Activated CD4-positive, alpha-beta T cell treated with anti-CD3 and anti-CD28 coated beads, Interleukin-2, amount 50 U/mL, for 16 hours (primary cell): ENCODE measurements around the gene TNFRSF4.

Experiments
- DNase-seq: peaks from one replicate; pipeline ENCODE4 v3.0.0-alpha.2; 2020

Gene TNFRSF4

DNA sequence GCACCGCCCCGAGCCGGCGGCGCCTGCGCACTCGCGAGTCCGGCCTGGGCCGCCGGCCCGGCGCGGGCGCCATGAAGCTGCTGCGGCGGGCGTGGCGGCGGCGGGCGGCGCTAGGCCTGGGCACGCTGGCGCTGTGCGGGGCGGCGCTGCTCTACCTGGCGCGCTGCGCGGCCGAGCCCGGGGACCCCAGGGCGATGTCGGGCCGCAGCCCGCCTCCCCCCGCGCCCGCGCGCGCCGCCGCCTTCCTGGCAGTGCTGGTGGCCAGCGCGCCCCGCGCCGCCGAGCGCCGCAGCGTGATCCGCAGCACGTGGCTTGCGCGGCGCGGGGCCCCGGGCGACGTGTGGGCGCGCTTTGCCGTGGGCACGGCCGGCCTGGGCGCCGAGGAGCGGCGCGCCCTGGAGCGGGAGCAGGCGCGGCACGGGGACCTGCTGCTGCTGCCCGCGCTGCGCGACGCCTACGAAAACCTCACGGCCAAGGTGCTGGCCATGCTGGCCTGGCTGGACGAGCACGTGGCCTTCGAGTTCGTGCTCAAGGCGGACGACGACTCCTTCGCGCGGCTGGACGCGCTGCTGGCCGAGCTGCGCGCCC, 18.3 kb upstream of the TNFRSF4 start, which contains the start of gene B3GALT6:
TSS of gene B3GALT6 (plus strand) at position 30 of the 588 bp plus-strand sequence. CDS start at position 72, 42 bp downstream.
- no peak for DNase-seq

DNA sequence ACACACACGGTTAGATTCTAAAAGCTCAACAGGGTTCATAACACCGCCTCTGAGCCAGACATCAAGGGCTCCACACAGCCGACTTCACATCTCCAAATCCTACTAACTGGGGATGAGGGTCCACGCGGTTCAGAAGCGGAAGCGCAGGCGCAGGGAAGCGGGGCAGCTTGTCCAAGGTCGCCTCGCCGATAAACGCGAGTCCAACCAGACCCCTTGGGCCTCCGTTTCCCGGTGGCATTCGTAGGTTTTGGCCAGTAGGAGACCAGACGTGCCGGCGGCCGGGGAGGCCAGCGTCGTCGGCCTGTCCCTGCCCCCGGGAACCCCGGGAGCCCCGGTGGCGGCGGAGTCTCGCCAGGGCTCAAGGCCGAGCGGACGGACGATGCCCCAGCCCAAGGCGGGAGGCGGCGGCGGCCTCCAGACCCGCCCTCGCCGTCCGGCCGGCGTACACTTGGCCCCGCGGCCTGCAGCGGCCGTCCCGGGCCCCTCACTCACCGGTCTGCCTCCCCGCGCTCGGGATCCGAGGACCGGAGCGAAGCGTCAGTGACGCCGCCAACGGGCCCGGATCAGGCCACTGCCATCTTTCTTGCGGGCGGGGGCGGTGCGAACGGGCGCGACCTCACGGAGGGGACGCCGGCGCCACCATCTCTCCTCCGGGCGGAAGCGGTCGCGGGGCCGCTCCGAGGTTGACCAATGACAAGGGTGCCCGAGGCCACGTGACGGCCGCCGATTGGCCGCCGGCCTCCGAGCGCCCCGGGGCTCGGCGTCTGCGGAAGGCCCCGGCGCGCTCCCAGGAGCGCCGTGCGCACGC, 17.7 kb upstream of the TNFRSF4 start, which contains the start of gene SDF4:
TSS of gene SDF4 (minus strand) at position 602 of the 808 bp plus-strand sequence. CDS start 3,229 bp downstream, outside the sequence.
- peak; percentile 97 for DNase-seq

DNA sequence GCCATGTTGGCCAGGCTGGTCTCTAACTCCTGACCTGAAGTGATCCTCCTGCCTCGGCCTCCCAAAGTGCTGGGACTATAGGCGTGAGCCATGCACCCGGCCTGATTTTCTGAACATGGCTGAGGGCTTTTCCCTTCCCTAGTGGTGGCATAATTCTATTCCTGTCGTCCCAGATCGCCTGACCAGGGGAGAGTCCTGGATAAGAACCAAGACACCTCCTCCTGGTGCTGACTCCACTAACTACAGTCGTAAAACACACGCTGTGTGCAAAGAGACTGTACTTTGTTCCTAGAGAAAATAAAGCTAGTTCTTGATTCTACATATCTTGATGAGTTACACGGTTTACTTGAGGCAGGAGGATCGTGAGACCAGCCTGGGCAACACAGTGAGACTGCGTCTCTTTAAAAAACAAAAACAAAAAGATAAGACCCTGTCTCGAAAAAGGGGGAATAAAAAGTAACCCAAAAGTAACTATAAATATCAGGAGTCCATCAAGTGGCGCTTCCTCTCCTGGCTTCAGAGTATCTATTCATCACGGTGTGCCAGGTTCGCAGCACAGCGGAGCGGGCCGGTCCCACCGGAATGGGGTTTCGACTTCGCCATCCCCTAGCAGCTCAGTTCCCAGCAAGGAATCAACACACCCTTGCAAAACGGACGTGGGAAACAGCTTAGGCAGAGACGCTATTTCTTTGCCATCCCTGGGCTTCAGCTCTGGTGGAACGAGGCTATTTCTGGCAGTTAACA, 16.9 kb upstream of the TNFRSF4 start:
- DNase-seq, result no peak

DNA sequence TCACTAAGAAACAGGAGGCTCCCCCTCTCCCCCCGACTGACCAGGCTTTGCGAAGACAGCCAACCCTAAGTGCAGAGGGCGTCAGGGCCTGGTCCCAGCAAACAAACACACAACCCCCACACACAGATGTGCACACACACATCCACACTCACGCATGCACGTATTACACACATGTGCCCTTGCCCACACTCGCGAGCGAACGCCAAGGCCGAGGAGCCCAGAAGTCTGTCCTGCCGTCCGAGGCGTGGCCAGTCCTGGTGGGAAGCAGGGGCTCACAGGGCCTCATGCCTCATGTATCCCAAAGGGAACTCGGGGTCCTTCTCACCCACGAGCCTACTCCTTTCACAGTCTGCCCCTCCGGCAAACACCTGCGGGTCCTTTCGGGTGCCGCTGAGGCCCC, 15.8 kb upstream of the TNFRSF4 start:
- DNase-seq, result no peak

DNA sequence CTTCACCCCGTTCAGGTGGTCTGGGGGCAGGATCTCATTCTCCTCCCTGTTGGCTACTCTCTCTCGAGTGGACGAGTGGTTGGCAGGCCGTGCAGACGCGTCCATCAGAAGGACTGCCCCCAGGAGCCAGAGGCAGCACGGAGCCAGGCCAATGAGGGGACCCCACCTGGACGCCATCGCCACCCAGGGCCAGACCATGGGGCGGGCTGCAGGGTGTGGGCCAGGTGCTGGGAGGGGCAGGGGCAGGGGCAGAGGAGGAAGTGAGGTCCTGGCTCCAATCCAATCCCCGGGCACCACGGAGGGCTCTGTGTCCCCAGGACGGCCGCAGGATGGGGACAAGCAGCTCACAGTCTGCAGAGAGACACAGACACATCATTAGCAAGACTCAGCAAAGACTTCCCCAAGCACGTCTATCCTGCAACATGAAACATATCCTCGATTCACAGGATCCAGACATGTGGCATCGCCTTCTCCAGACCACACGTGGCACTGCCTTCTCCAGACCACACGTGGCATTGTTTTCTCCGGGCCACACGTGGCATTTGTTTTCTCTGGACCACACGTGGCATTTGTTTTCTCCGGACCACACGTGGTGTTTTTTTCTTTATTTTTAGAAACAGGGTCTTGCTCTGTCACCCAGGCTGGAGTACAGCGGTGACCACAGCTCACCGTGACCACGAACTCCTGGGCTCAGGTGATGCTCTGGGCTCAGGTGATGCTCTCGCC, 14.8 kb upstream of the TNFRSF4 start:
- no peak for DNase-seq

DNA sequence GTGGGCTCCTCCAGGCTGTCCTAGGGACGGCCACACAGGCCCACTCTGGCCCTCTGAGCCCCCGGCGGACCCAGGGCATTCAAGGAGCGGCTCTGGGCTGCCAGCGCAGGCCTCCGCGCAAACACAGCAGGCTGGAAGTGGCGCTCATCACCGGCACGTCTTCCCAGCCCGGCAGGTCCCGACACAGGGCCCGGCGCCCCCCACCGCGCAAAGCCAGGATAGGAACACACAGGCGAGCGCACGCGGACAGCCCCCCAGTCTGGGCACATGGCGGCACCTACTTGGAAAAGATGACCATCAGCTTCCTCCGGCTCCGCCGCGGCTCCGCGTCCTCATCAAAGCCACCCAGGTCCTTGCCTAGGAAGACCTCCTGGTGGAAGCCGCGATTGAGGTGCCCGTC, 14.2 kb upstream of the TNFRSF4 start:
- DNase-seq, result no peak

DNA sequence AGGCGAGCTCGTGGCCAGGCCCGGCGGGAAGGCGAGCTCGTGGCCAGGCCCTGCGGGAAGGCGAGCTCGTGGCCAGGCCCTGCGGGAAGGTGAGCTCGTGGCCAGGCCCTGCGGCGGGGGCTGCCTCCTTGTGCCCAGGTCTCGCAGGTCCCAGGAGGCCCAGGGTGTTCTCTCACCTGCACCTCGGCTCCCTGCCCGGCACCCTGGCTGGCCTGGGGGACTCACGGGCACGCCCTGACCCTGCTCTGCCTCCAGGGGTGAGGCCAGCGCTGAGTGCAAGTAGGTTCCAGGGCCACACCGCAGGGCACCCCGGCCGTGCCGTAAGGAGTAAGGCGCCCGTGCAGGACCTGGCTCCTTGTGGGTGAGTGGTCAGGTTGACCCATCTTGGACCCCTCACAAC, 13.4 kb upstream of the TNFRSF4 start:
- no peak for DNase-seq

DNA sequence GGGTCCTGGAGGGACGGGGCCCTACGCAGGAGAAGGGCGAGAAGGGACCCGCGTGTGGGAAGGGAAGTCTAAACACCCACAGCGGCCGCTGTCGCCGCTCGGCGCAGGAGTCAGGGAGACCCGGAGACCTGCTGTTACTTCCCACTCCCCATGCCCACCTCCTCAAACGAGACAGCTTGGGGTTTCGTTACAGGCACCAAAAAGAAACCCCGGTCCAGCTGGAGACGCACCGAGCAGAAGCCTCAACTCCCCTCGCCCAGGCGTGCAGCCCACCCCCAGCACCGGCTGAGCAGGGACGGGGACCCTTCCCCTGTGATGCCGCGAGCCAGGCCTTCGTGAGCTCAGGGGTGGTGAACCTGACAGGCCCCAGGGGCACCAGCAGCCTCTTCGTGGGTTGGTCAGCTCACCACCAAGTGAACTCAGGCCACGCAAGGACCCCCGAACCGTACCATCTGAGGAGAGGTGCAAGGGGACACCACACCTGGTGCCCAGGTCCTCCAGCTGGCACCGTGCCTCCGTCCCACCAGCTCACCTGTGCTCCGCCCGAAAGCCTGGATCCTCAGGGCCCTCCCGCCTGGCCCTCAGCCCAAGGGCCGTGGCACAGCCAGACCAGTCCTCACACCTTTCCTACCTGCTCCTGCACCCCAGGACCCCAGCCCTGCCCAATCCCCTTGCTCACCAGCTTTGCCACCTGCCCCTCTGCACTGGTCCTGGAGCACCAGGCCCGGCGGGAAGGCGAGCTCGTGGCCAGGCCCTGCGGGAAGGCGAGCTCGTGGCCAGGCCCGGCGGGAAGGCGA, 12.8 kb upstream of the TNFRSF4 start:
- no peak for DNase-seq

DNA sequence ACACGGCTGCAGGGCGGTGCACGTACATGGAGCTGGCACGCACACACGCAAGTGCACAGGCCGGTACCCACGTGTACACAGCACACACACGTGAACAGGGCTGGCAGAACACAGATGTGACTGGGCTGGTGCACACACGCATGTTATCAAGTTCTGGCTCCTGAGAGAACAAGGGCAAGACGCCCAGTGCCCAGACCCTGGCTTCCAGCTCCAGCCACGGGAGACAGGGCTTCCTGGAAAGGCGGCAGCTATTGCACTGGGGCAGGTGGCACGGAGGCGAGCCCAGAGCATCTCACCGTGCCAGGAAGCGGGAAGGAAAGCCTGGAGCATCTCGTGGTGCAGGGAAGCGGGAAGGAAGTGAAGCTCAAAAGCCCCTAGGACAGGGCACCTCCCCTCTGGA, 12.0 kb upstream of the TNFRSF4 start:
- DNase-seq, result no peak

DNA sequence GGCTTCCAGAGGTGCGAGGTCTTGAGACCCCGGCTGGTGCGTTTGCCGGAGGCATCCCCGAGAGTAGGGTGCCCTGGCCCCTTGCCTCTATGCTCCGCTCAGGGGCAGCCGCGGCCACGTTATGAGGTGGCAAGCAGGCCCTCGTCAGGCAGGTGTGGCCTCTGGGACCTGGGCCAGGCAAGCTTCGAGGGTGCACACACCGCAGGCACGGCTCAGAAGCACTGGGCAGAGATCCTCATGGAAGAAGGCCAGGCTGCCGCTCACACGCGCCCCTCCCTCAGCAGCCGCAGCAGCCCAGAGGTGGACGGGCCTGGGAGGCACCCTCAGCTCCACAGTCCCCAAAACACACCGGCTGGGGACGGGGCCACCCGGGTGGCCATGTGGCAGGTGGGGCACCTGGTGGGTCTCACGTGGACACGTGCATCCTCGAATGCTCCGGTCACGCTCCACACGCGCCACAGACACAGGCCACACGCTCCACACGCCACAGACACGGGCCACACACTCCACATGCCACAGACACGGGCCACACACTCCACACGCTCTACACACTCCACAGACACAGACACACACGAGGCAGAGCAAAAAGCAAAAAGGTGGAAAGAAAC, 11.4 kb upstream of the TNFRSF4 start:
- DNase-seq, result no peak

DNA sequence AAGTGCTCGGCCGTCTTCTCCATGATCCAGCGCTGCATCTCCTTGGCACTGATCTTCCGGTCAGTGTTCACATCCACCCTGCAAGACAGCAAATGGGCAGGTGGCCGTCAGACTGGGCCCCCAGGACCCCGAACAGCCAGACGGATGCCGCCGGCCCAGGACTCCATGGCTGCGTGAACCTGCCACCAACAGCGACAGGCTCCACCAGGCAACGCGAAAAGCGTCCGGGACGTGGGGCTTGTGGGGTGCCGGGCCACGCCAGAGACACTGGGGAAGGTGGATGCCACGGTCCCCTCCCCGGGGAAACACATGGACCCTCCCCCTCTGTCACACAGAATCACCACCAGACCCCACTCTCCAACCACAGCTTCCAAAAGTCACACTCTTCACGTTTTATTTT, 9.9 kb upstream of the TNFRSF4 start:
- no peak for DNase-seq

DNA sequence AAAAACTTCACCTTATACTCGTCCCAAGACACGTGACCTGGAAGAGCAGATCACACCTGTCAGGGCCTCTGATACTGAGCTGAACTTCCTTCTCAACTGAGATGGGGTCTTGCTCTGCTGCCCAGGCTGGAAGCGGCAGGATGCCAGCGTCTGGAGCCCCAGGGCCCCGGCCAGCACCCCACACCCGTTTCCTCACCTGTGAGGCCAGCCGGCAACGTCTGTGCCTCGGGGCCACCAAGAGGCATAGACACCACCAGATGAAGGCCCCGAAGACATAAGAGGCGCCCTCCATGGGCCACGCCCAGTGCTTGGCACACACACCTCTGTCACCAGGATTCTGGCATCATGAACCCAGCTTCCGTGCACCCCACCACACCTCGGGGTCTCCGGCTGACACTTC, 9.4 kb upstream of the TNFRSF4 start:
- DNase-seq, result no peak

DNA sequence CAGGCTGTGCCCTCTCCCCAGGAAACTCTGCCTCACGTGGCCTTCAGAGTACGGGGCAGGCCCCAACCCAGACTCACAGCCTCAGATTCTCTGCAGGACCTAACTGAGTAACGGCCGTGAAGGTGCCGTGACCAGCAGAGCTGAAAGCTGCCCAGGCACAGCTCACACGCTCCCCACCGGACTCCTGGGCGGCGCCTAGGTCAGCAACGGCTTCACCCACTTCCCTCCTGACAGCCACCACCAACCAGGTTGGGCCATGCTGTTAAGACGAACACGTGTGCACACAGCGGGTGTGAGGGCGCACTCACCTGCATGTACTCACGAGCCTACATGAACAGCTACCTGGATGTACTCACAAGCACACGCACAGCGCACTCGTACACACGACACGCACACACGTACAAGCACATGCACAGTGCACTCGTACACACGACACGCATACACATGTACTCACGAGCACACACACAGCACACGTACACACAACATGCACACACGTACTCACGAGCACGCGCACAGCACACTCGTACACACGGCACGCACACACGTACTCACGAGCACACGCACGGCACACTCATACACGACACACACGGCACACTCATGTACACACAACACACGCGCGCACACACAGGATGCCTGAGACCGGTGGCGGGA, 8.7 kb upstream of the TNFRSF4 start:
- no peak for DNase-seq

DNA sequence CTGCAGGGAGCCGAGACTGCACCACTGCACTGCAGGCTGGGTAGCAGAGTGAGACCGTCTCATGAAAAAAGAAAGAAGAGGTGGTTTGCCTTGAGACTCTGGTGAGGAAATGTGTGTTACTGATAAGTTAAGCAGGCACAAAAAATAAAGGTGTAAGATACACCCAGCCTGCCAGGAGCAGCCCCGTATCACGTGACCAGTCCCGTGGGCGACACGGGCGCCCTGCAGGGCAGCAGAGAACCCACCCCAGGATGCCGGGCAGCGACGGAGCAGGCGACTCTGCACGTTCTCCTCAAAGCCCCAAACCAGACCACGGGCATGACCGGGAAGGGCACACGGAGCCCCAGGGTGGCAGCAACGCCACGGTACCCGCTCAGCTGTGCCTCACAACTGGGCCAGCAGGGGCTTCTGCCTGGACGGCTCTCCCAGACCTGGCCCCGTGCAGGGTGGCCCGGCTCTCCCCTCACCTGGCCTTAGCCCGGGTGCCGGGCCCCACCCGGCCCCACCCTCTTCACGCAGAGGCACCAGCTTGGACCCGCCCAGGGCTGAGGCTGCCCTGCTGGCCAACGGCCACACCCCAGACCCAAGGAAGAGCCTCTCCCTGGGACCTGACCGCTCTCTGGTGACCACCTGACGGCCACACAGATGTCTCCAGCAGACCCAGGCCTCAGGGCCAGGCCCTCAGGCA, 8.1 kb upstream of the TNFRSF4 start:
- DNase-seq, result no peak

DNA sequence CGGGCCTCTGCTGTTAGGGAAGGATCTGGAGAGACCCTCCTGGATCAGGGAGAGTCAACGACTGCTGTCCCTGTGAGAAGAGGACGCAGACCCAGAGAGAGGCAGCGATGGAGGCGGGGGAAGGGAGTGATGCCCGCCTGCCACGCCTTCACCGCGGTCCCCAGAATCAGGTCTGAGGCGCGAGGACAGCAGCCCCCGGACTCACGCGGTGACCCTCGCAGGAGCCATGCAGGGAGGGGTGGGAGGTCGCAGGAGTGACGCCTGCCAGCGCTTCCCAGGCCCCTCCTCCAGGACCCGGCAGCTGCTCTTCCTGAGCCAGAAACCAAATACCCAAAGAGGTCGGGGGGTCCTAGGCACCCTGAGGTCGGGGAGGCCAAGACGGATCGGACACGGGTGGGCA, 6.2 kb upstream of the TNFRSF4 start:
- DNase-seq, result no peak

DNA sequence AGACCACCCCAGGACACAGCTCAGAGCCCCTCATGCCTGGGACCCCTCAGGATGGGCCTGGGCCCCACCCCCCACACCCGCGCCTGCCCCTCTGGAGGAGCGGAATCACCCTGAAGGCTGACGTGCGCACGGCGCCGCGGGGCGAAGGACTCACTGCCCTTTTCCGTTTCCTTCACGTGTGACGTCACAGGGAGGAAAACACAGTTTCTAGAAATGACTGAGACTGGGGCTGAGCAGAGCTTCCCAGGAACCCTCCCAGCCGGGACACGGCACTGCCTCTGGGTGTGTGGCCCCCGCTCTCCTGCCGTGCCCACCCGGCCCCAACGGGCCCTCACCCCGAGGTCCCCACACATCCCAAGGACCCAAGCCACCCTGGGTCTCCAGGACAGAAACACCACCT, 5.4 kb upstream of the TNFRSF4 start:
- DNase-seq, result peak; percentile 82

DNA sequence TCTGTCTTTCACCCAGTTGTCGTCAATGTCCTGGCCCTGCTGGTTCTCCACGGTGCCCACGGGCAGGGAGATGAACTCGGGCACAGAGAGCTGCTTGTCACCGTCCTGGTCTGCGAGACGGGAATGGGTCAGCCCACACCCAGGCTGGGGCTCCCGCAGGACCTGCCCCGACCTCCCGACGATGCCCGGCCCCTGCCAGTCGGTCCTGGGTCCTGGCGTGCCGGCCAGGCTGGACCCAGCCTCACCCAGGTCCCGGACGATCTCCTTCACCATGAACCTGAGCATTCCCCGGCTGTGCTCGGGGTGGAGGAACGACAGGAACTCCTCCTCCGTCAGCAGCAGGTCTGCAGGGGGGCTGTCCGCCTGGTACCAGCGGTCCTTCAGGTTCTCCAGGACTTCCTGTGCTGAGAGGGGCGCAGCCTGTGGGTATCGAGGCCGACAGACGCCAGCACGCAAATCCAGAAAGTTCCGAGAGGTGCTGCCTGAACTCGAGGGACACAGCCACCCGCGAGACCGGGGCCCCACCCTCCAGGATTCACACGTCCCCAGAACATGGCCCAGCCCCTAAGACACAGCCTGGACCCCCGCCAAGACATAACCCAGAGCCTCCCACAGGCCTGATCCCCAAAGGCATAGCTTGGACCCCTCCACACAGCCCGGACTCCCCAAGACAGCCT, 4.7 kb upstream of the TNFRSF4 start:
- no peak for DNase-seq

DNA sequence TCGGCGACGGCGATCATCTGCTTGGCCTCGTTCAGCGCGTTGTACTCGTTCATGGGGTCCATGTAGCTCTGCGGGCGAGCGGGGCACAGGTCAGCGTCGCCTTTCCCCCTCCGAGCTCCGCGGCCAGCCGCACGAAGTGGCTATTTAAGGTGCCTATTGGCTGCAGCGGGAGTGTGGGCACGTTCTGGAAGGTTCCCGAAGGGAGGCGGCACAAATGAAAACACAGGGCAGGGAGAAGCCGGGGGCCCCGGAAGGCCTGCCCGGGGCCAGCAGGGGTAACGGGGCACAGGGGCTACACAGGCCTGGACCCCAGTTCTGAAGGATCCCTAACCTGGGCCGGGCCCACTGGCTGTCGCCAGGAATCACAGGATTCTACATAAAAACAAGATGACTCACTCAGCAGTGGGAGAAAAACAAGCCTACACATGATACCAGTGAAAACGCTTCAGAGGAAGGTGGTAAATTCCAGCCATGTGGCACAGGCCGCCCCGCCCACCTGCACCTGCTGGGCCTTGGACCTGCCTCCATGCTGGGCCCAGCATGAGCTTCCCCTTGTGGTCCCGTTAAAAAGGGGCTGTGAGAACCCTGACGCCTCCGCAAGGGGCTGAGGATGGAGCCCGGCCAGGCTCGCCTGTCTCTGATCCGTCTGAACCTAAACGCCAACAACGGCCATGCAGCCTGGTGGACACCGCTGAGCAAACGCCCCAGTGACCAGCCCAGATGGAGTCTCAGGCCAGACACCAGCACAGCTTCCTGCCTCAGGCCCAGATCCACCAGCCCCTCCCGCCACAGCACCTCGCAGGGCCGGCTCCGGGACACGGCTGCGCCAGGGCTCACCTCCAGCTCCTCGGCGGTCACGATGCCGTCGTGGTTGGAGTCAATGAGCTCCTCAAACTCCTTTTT, 3.9 kb upstream of the TNFRSF4 start:
- DNase-seq, result no peak
